ENCODE measurements around the gene FDX2. TPM values are rescaled to one million over a fixed set of nuclear protein-coding genes. Genes with fewer than 3 reads are reported as not detected.
"Not testable (repeated sequence)": the region's sequence is repeated elsewhere in the genome, so short reads cannot be mapped to it uniquely, and the experiment has no call there.

The FDX2 gene
- total RNA-seq, 1 experiment from 2014 or later, result 21.0 TPM

DNA sequence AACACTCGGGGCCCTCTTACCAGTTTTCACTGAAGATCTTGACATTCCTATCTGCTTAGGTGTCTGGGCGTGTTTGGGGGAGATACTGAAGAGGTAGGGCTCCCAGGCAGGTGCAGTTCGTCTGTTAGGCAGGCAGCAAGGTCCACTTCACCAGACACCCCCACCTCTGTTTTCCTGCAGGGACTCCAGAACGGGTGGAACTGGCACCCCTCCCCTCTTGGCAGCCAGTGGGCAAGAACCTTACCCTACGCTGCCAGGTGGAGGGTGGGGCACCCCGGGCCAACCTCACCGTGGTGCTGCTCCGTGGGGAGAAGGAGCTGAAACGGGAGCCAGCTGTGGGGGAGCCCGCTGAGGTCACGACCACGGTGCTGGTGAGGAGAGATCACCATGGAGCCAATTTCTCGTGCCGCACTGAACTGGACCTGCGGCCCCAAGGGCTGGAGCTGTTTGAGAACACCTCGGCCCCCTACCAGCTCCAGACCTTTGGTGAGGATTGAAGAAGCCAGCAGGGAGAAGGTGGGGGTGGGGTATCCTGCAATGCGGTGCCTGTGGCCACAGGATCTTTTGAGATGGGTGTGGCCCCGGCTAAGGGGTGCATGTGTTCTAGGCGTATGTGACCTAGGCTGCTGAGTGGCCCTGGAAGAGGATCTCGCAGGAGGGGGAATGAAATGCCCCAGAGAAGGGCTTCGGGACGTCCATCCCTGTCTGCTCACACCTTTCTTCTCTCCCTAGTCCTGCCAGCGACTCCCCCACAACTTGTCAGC is 32.3 kb downstream of the FDX2 start:
- no TSS peak for BruUV-seq (replicated peaks)
- Histone ChIP-seq H2AFZ (ENCODE audit: low read depth, low read length, poor library complexity, severe bottlenecking) (no peak overlapping the region), H3K4me1 (ENCODE audit: control insufficient read depth in 1 of 2, insufficient read depth in 2 of 2, low read length in 2 of 2) (peaks cover 13 to 33% of the 10 kb centered on the region in 2 experiments), H3K27ac (ENCODE audit: low read depth, low read length) (peak overlapping the region; percentile 44), H3K36me3 (ENCODE audit: control insufficient read depth in 1 of 2, insufficient read depth in 2 of 2, low read length in 2 of 2) (no peaks in the 10 kb centered on the region; a peak in 2 of 4 replicates), H3K9me2 (ENCODE audit: insufficient read depth) (no peaks in the 10 kb centered on the region), H3K79me2 (ENCODE audit: insufficient read depth, low read length) (no peaks in the 10 kb centered on the region), H3K4me3 (replicated peaks in 1 of 2; ENCODE audit: low read depth in 1 of 2, low read length in 2 of 2) (peak overlapping the region in 1 of 2 experiments; percentile 3; a peak in 1 of 4 replicates), H3K4me2 (ENCODE audit: low read length) (peak overlapping the region; percentile 59), H3K27me3 (ENCODE audit: insufficient read depth, low read length) (no peaks in the 10 kb centered on the region), H4K20me1 (ENCODE audit: insufficient read depth) (no peaks in the 10 kb centered on the region), H3K9me3 (ENCODE audit: control insufficient read depth in 1 of 2, insufficient read depth in 1 of 2, low read depth in 1 of 2, low read length in 2 of 2) (no peaks in the 10 kb centered on the region), H3K9ac (ENCODE audit: low read length) (no peak overlapping the region)
- ChIA-PET POLR2A (interaction anchor here (1.5 kb wide), 1 partner anchor 14 kb away, joined by 3 read pairs; no protein-coding TSS in a partner anchor), RAD21 (ENCODE audit: low non-redundant PET in 1 of 2, low total read pairs in 2 of 2, uncharacterized antibody in 2 of 2, unreplicated experiment in 2 of 2) (no interaction called here), CTCF (no interaction called here)
- ATAC-seq, result peak; percentile 60
- intact Hi-C loops (cut with micrococcal nuclease), result no loop called here
- TF ChIP-seq EGR1 (IDR thresholded peaks at IDR 0.05; ENCODE audit: low read depth), result no peak
- no peak for TF ChIP-seq EZH2 (IDR thresholded peaks at IDR 0.05)
- no peak for TF ChIP-seq EZH2phosphoT487 (IDR thresholded peaks at IDR 0.05; ENCODE audit: borderline replicate concordance)
- no peak for TF ChIP-seq CEBPB (IDR thresholded peaks at IDR 0.05; ENCODE audit: low read depth)
- TF ChIP-seq, protein P1, sequence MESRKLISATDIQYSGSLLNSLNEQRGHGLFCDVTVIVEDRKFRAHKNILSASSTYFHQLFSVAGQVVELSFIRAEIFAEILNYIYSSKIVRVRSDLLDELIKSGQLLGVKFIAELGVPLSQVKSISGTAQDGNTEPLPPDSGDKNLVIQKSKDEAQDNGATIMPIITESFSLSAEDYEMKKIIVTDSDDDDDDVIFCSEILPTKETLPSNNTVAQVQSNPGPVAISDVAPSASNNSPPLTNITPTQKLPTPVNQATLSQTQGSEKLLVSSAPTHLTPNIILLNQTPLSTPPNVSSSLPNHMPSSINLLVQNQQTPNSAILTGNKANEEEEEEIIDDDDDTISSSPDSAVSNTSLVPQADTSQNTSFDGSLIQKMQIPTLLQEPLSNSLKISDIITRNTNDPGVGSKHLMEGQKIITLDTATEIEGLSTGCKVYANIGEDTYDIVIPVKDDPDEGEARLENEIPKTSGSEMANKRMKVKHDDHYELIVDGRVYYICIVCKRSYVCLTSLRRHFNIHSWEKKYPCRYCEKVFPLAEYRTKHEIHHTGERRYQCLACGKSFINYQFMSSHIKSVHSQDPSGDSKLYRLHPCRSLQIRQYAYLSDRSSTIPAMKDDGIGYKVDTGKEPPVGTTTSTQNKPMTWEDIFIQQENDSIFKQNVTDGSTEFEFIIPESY (IDR thresholded peaks at IDR 0.05; ENCODE audit: extremely low read depth, insufficient replicate concordance, low read length), result no peak
- TF ChIP-seq CBX3 (IDR thresholded peaks at IDR 0.05; ENCODE audit: low read depth), result no peak
- DNase-seq (ENCODE audit: low read depth, low spot score), result no peak

DNA sequence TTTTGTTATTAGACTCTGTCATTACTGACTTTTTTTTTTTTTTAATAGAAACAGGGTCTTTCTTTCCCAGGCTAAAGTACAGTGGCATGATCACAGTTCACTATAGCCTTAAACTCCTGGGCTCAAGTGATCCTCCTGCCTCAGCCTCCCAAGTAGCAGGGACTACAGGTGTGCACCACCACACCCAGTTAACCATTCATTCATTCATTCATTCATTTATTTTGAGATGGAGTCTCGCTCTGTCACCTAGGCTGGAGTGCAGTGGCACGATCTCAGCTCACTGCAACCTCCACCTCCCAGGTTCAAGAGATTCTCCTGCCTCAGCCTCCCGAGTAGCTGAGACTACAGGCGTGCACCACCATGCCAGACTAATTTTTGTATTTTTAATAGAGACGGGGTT is 33.8 kb downstream of the FDX2 start:
- H4K20me1 ChIP-seq (ENCODE audit: insufficient read depth); H3K9ac ChIP-seq (ENCODE audit: low read length); ATAC-seq; H3K79me2 ChIP-seq (ENCODE audit: insufficient read depth, low read length); H2AFZ ChIP-seq (ENCODE audit: low read depth, low read length, poor library complexity, severe bottlenecking); H3K4me3 ChIP-seq (replicated peaks in 1 of 2; ENCODE audit: low read depth in 1 of 2, low read length in 2 of 2); H3K9me3 ChIP-seq (ENCODE audit: control insufficient read depth in 1 of 2, insufficient read depth in 1 of 2, low read depth in 1 of 2, low read length in 2 of 2); H3K4me2 ChIP-seq (ENCODE audit: low read length); H3K27ac ChIP-seq (ENCODE audit: low read depth, low read length); intact Hi-C loops (cut with micrococcal nuclease); H3K36me3 ChIP-seq (ENCODE audit: control insufficient read depth in 1 of 2, insufficient read depth in 2 of 2, low read length in 2 of 2); H3K9me2 ChIP-seq (ENCODE audit: insufficient read depth); CTCF ChIA-PET; H3K27me3 ChIP-seq (ENCODE audit: insufficient read depth, low read length); RAD21 ChIA-PET (ENCODE audit: low non-redundant PET in 1 of 2, low total read pairs in 2 of 2, uncharacterized antibody in 2 of 2, unreplicated experiment in 2 of 2); BruUV-seq (replicated peaks); POLR2A ChIA-PET; DNase-seq (ENCODE audit: low read depth, low spot score): not testable (repeated sequence)
- peaks cover 9 to 30% of the 10 kb centered on the region in 2 experiments for H3K4me1 ChIP-seq (ENCODE audit: control insufficient read depth in 1 of 2, insufficient read depth in 2 of 2, low read length in 2 of 2)
